Vagina (tissue), 2 donors: ENCODE measurements around the gene SETD2.

Experiments
- POLR2AphosphoS5 ChIP-seq, 2 donors: sonication (generic); formaldehyde crosslinking; IDR thresholded peaks; one replicate each; pipeline ENCODE4 v1.9.0; 2017; ENCODE audit warnings: antibody characterized with exemption in 2 of 2, mild to moderate bottlenecking in 2 of 2, low read depth in 1 of 2; ENCODE audit not compliant: insufficient read depth in 1 of 2
- TF ChIP-seq, protein P1 (sequence below), 3 experiments: fragments of 450-650 bp in 2 of 3; fragments of 200-600 bp in 1 of 3; sonication (generic) in 1 of 3; IDR thresholded peaks; one replicate each; pipeline ENCODE4 v1.5.1; 2017 to 2019; ENCODE audit warnings: antibody characterized with exemption in 3 of 3, mild to moderate bottlenecking in 2 of 3, moderate library complexity in 2 of 3

DNA sequence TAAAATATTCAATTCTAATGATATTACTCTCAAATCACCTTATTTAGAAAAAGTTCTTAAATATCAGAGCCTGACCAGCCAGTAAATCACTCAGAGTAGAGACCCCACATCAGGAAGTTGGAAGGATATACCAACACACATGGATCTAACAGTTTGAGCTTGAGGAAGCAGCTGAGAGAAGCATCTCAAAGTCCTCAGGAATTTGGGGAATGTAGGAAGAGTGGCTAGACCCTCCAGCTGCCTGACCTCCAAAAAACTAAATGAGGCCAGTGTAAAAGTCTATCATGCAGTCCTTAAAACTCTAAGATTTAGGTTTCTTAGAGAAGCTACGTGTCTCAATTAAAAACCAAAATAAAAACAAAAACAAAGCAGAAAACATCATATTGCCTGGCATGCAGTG is 55.4 kb downstream of the SETD2 start:
- TF ChIP-seq, protein P1, sequence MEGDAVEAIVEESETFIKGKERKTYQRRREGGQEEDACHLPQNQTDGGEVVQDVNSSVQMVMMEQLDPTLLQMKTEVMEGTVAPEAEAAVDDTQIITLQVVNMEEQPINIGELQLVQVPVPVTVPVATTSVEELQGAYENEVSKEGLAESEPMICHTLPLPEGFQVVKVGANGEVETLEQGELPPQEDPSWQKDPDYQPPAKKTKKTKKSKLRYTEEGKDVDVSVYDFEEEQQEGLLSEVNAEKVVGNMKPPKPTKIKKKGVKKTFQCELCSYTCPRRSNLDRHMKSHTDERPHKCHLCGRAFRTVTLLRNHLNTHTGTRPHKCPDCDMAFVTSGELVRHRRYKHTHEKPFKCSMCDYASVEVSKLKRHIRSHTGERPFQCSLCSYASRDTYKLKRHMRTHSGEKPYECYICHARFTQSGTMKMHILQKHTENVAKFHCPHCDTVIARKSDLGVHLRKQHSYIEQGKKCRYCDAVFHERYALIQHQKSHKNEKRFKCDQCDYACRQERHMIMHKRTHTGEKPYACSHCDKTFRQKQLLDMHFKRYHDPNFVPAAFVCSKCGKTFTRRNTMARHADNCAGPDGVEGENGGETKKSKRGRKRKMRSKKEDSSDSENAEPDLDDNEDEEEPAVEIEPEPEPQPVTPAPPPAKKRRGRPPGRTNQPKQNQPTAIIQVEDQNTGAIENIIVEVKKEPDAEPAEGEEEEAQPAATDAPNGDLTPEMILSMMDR (IDR thresholded peaks at IDR 0.05) = no peak
- no peak for TF ChIP-seq POLR2AphosphoS5 (IDR thresholded peaks at IDR 0.05; ENCODE audit: insufficient read depth in 1 of 2, low read depth in 1 of 2)
